HuH-7 (cell line): ENCODE measurements around the gene SELENOT.
"Not testable (repeated sequence)": the region's sequence is repeated elsewhere in the genome, so short reads cannot be mapped to it uniquely, and the experiment has no call there.

ENCODE experiments used
- DNase-seq: peaks from one replicate; pipeline ENCODE4 v3.0.0; 2011; ENCODE audit warnings: low spot score

Gene SELENOT

GRCh38 chr3:150607267-150608065 lies 4.3 kb downstream of the SELENOT start:
- DNase-seq, result no peak

GRCh38 chr3:150609988-150610387 lies 6.9 kb downstream of the SELENOT start:
- DNase-seq, result no peak

- DNase-seq, result no peak
Measured at GRCh38 chr3:150610785-150611184, 7.7 kb downstream of the SELENOT start.

- DNase-seq, result no peak
Measured at GRCh38 chr3:150611666-150612065, 8.5 kb downstream of the SELENOT start.

- no peak for DNase-seq
Measured at GRCh38 chr3:150612494-150612893, 9.4 kb downstream of the SELENOT start.

- DNase-seq, result no peak
Measured at GRCh38 chr3:150613034-150613433, 9.9 kb downstream of the SELENOT start.

- DNase-seq, result no peak
Measured at GRCh38 chr3:150613709-150614480, 10.8 kb downstream of the SELENOT start.

- DNase-seq, result no peak
Measured at GRCh38 chr3:150620002-150620689, 17.0 kb downstream of the SELENOT start.

GRCh38 chr3:150622955-150623354 lies 19.8 kb downstream of the SELENOT start:
- not testable (repeated sequence) for DNase-seq

- DNase-seq, result no peak
Measured at GRCh38 chr3:150623945-150624344, 20.8 kb downstream of the SELENOT start.

GRCh38 chr3:150626148-150626930 lies 23.2 kb downstream of the SELENOT start:
- DNase-seq, result no peak

GRCh38 chr3:150627557-150627956 lies 24.4 kb downstream of the SELENOT start:
- DNase-seq, result no peak

- DNase-seq, result no peak
Measured at GRCh38 chr3:150631515-150632221, 28.5 kb downstream of the SELENOT start.

GRCh38 chr3:150635076-150635475 lies 32.0 kb downstream of the SELENOT start:
- no peak for DNase-seq

- DNase-seq, result no peak
Measured at GRCh38 chr3:150635526-150635925, 32.4 kb downstream of the SELENOT start.

GRCh38 chr3:150636258-150636657 lies 33.1 kb downstream of the SELENOT start:
- DNase-seq, result no peak

GRCh38 chr3:150639262-150639661 lies 36.1 kb downstream of the SELENOT start:
- no peak for DNase-seq

- DNase-seq, result no peak
Measured at GRCh38 chr3:150640256-150640655, 37.1 kb downstream of the SELENOT start.

- no peak for DNase-seq
Measured at GRCh38 chr3:150653110-150653561, 50.0 kb downstream of the SELENOT start.

- no peak for DNase-seq
Measured at GRCh38 chr3:150656316-150656715, 53.2 kb downstream of the SELENOT start.
